ENCODE data around the gene HDGFL3. TPM values are rescaled to one million over a fixed set of nuclear protein-coding genes. Genes with fewer than 3 reads are reported as not detected.
"Not testable (repeated sequence)": the region's sequence is repeated elsewhere in the genome, so short reads cannot be mapped to it uniquely, and the experiment has no call there.

Gene HDGFL3
- total RNA-seq, 5 donors from 2014 or later (not counting 1 experiment from before 2014, with no cell fraction given), result 3.7 to 13.4 (median 9.9) TPM

DNA sequence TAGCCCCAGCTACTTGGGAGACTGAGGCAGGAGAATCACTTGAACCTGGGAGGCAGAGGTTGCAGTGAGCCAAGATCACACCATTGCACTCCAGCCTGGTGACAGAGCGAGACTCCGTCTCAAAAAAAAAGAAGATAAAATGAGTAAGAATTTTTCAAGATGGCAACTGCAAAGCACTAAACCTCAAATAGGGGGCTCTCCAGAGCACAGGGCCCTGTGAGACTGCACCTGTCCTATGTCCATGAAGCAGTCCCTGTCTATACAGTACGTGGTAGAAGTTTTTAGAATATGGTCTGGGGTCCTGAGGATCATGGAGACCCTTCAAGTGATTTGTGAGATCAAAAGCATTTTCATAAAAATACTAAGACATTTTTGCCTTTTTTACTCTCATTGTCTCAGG lies 122.2 kb downstream of the HDGFL3 start:
- H3K9me3 Mint-ChIP-seq; DNase-seq; H3K4me1 Mint-ChIP-seq; H3K36me3 Mint-ChIP-seq; H3K27ac Mint-ChIP-seq; H3K9me3 ChIP-seq; H3K36me3 ChIP-seq (ENCODE audit: control insufficient read depth in 2 of 2, extremely low read depth in 1 of 2, insufficient read depth in 1 of 2, low read length in 1 of 2); H3K27ac ChIP-seq (ENCODE audit: low read length); ATAC-seq (replicated peaks in 1 of 4); H3K4me3 Mint-ChIP-seq; H3K4me1 ChIP-seq (ENCODE audit: control insufficient read depth in 1 of 2, extremely low read depth in 1 of 2, insufficient read depth in 2 of 2, low read length in 2 of 2); H3K4me3 ChIP-seq (ENCODE audit: control insufficient read depth in 1 of 2, extremely low read depth in 1 of 2, low read length in 1 of 2); CTCF ChIA-PET; POLR2A ChIA-PET: not testable (repeated sequence)
- no CpG with 5 or more reads among the region's 3 CpGs for WGBS (ENCODE audit: insufficient coverage)
- H3K27me3 Mint-ChIP-seq, result peaks cover 9 to 11% of the 10 kb centered on the region in 2 donors
- peaks cover 0 to 13% of the 10 kb centered on the region in 2 experiments for H3K27me3 ChIP-seq (replicated peaks in 1 of 2; ENCODE audit: control insufficient read depth in 2 of 2, extremely low read depth in 1 of 2, insufficient read depth in 2 of 2, low read length in 1 of 2)

DNA sequence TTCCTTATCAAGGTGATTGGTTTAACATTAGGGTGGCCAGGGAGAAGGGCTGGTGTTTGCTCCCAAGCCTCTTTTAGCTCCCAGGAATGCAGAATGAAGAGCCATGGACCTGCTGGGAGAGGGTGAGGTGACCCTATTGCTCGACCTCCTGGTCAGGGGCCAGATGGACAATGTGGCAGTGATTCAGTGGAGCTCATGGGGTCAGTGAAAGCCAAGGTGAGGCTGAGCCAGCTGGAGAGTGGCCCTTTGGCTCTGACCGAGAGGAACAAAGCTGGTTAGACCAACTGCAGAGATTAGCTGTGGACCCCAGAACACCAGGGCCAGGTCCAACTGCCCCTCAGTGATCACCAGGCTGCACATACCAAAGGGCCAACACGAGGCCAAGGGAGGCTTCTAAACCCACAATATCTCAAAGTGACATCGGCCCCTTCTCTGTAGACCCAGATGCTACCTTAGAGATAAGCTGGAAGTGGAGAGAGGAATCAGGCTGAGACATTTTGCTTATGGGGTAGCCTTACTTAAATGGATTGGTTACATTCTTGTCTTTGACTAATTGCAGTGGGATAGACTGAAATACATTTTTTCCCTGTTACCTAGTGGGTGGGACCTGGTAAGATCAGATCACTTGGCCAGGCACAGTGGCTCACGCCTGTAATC lies 124.8 kb downstream of the HDGFL3 start:
- CTCF ChIA-PET, result no interaction called here
- no peaks in the 10 kb centered on the region for H3K36me3 Mint-ChIP-seq
- H3K36me3 ChIP-seq (ENCODE audit: control insufficient read depth in 2 of 2, extremely low read depth in 1 of 2, insufficient read depth in 1 of 2, low read length in 1 of 2), result no peaks in the 10 kb centered on the region
- no peak overlapping the region for H3K27ac Mint-ChIP-seq
- H3K4me3 Mint-ChIP-seq, result no peak overlapping the region
- DNase-seq (no peak), ATAC-seq (replicated peaks in 1 of 4) (no peak)
- 60% methylated on average over 2 of the region's 5 CpGs for WGBS (ENCODE audit: insufficient coverage)
- H3K4me1 Mint-ChIP-seq, result peaks cover 0 to 3% (median 2%) of the 10 kb centered on the region in 3 donors
- H3K4me1 ChIP-seq (ENCODE audit: control insufficient read depth in 1 of 2, extremely low read depth in 1 of 2, insufficient read depth in 2 of 2, low read length in 2 of 2), result no peaks in the 10 kb centered on the region
- H3K27me3 ChIP-seq (replicated peaks in 1 of 2; ENCODE audit: control insufficient read depth in 2 of 2, extremely low read depth in 1 of 2, insufficient read depth in 2 of 2, low read length in 1 of 2), result peaks cover 0 to 19% of the 10 kb centered on the region in 2 experiments
- H3K4me3 ChIP-seq (ENCODE audit: control insufficient read depth in 1 of 2, extremely low read depth in 1 of 2, low read length in 1 of 2), result no peak overlapping the region
- no peaks in the 10 kb centered on the region for H3K9me3 ChIP-seq
- H3K27me3 Mint-ChIP-seq, result peaks cover 22 to 27% of the 10 kb centered on the region in 2 donors
- H3K9me3 Mint-ChIP-seq, result no peaks in the 10 kb centered on the region
- H3K27ac ChIP-seq (ENCODE audit: low read length), result no peak overlapping the region
- POLR2A ChIA-PET, result no interaction called here

DNA sequence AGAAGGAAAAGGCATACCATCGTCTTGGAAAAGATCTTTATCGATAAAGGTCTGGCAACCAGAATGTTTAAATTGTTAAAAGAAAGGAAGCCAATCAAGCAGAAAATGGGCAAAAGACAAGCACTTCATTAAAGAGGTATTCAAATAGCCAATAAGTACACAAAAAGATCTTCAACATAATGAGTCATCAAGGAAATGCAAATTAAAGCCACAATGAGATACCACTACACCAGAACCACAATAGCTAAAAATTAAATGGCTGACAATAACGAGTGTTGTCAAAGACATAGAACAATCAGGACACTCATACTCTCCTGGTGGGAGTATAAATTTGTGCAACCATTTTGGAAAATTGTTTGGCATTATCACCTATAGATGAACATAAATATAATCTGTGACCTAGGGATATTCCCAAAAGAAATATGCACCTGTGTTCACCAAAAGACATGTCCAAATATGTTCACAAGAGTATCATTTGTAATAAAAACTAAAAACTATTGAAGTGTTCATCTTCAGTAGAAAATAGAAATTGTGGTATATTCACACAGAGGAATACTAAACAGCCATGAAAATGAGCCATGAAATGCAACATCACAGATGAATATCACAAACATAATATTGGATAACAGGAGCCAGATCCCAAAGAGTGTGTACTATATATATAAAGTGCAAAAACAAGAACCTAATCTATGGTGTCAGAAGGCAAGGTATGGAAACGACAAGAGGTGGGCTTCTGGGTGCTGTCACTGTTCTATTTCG lies 126.2 kb downstream of the HDGFL3 start:
- no peaks in the 10 kb centered on the region for H3K36me3 Mint-ChIP-seq
- no peaks in the 10 kb centered on the region for H3K4me1 ChIP-seq (ENCODE audit: control insufficient read depth in 1 of 2, extremely low read depth in 1 of 2, insufficient read depth in 2 of 2, low read length in 2 of 2)
- H3K27me3 ChIP-seq (replicated peaks in 1 of 2; ENCODE audit: control insufficient read depth in 2 of 2, extremely low read depth in 1 of 2, insufficient read depth in 2 of 2, low read length in 1 of 2), result peaks cover 0 to 19% of the 10 kb centered on the region in 2 experiments
- H3K4me3 Mint-ChIP-seq, result no peak overlapping the region
- ChIA-PET POLR2A (no interaction called here), CTCF (no interaction called here)
- H3K4me3 ChIP-seq (ENCODE audit: control insufficient read depth in 1 of 2, extremely low read depth in 1 of 2, low read length in 1 of 2), result no peak overlapping the region
- no peaks in the 10 kb centered on the region for H3K36me3 ChIP-seq (ENCODE audit: control insufficient read depth in 2 of 2, extremely low read depth in 1 of 2, insufficient read depth in 1 of 2, low read length in 1 of 2)
- 72% methylated on average over 2 of the region's 5 CpGs for whole genome bisulfite sequencing (ENCODE audit: insufficient coverage)
- no peak overlapping the region for H3K27ac ChIP-seq (ENCODE audit: low read length)
- peaks cover 25 to 33% of the 10 kb centered on the region in 2 donors for H3K27me3 Mint-ChIP-seq
- H3K4me1 Mint-ChIP-seq, result peaks cover 0 to 3% (median 2%) of the 10 kb centered on the region in 3 donors
- H3K9me3 ChIP-seq, result no peaks in the 10 kb centered on the region
- no peak overlapping the region for H3K27ac Mint-ChIP-seq
- no peak for DNase-seq
- no peaks in the 10 kb centered on the region for H3K9me3 Mint-ChIP-seq
- ATAC-seq (replicated peaks in 1 of 4), result no peak

DNA sequence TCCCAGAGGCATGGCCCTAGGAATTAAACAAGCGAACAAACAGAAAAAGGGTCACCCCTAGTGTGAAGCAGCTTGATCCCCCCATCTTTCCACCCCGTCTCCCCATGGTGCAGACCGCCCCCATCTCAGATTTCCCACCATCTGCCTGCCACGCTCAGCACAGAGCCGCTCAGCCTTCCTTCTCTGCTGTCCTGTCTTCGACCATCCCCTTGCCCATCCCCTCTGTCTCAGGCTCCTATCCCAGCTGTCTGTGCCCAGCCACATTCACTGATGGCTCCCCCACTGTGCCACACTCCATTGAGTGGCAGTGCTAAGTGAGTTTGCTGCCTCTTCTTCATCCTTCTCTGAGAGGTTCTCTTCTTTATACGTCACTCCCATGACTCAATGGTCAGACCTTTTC lies 128.9 kb downstream of the HDGFL3 start:
- H3K9me3 Mint-ChIP-seq, result peaks cover 6 to 10% (median 8%) of the 10 kb centered on the region in 3 donors
- H3K27me3 Mint-ChIP-seq, result peaks cover 36 to 37% of the 10 kb centered on the region in 2 donors
- H3K4me1 ChIP-seq (ENCODE audit: control insufficient read depth in 1 of 2, extremely low read depth in 1 of 2, insufficient read depth in 2 of 2, low read length in 2 of 2), result no peaks in the 10 kb centered on the region
- peaks cover 6% of the 10 kb centered on the region for H3K36me3 Mint-ChIP-seq
- POLR2A ChIA-PET, result no interaction called here
- ATAC-seq (replicated peaks in 1 of 4), result no peak
- H3K36me3 ChIP-seq (ENCODE audit: control insufficient read depth in 2 of 2, extremely low read depth in 1 of 2, insufficient read depth in 1 of 2, low read length in 1 of 2), result no peaks in the 10 kb centered on the region
- DNase-seq, result no peak
- no peak overlapping the region for H3K27ac ChIP-seq (ENCODE audit: low read length)
- no peak overlapping the region for H3K4me3 Mint-ChIP-seq
- H3K9me3 ChIP-seq, result no peaks in the 10 kb centered on the region
- no peak overlapping the region for H3K4me3 ChIP-seq (ENCODE audit: control insufficient read depth in 1 of 2, extremely low read depth in 1 of 2, low read length in 1 of 2)
- CTCF ChIA-PET, result no interaction called here
- 55% methylated on average over 6 of the region's 7 CpGs for WGBS (ENCODE audit: insufficient coverage)
- peaks cover 0 to 3% (median 2%) of the 10 kb centered on the region in 3 donors for H3K4me1 Mint-ChIP-seq
- H3K27me3 ChIP-seq (replicated peaks in 1 of 2; ENCODE audit: control insufficient read depth in 2 of 2, extremely low read depth in 1 of 2, insufficient read depth in 2 of 2, low read length in 1 of 2), result peaks cover 0 to 15% of the 10 kb centered on the region in 2 experiments
- H3K27ac Mint-ChIP-seq, result no peak overlapping the region

Other genes with a start within 250 kb of the HDGFL3 start
- gene RAMAC, start 221.6 kb downstream of the HDGFL3 start, total RNA-seq, result 10 to 100 TPM; 15.7 to 21.4 (median 17.4) TPM
- 10 to 100 TPM; 13.8 to 40.5 (median 37.7) TPM for gene C15orf40, start 196.2 kb downstream of the HDGFL3 start, total RNA-seq
- gene BTBD1, start 140.6 kb downstream of the HDGFL3 start, total RNA-seq, result 10 to 100 TPM; 34.8 to 38.4 (median 36.2) TPM
- 1 to 10 TPM in 2 of 5 donors, under 1 TPM in 2, not detected in 1; 0.33 to 2.1 (median 0.84) TPM for gene TM6SF1, start 100.2 kb downstream of the HDGFL3 start, total RNA-seq
- not detected for gene BNC1, start 76.8 kb upstream of the HDGFL3 start, total RNA-seq
- not detected for gene SH3GL3, start 239.5 kb upstream of the HDGFL3 start, total RNA-seq

Data from T-cell (primary cell).